ENCODE data around the gene MLIP. TPM values are rescaled to one million over a fixed set of nuclear protein-coding genes. Genes with fewer than 3 reads are reported as not detected.

The MLIP gene
- total RNA-seq, 2 experiments from 2014 or later = not detected

DNA sequence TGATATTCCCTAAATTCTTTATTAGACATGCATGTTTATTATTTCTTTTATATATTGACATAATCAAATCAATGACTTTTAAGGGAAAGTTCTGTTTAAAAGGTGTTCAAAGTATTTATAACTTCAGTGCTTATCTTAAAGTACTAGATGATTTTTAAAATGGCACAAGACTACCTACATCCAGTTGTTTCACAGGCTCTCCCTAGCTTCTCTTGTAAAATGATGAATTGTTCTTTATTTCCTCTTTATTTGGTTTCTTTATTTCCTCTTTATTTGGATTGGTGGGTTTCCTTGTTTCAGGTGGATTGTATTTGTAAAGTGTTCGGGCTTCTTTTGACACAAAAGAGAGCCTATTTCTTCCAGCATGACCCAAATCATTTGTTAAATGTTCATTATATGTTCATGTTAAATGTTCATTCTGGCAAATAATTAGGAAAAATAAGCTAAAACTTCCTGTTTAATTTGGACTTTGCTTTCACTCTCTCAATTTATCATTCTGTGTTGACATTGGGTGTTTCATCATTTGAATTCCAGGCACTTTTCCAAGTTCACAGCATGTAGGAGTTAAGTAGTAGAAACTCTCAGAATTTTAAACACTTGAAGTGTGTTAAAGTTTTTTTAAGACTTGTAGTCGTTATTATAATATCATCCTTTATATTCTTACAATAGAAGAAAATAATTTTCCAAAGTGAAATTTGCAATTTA lies 24.6 kb downstream of the MLIP start:
- Mint-ChIP-seq H3K4me1 (no peaks in the 10 kb centered on the region), H3K27me3 (no peaks in the 10 kb centered on the region), H3K9me3 (no peaks in the 10 kb centered on the region), H3K36me3 (ENCODE audit: low read depth) (no peaks in the 10 kb centered on the region), H3K27ac (no peak overlapping the region), H3K4me3 (no peak overlapping the region)
- POLR2A ChIA-PET = no interaction called here
- DNase-seq = no peak
- CTCF ChIA-PET = no interaction called here

- no peak for DNase-seq
- ChIA-PET CTCF (no interaction called here), POLR2A (no interaction called here)
- Mint-ChIP-seq H3K36me3 (ENCODE audit: low read depth) (no peaks in the 10 kb centered on the region), H3K4me1 (no peaks in the 10 kb centered on the region), H3K27ac (no peak overlapping the region), H3K4me3 (no peak overlapping the region), H3K9me3 (no peaks in the 10 kb centered on the region), H3K27me3 (no peaks in the 10 kb centered on the region)
These were observed 27.6 kb downstream of the MLIP start for GRCh38 chr6:54138795-54139194.

DNA sequence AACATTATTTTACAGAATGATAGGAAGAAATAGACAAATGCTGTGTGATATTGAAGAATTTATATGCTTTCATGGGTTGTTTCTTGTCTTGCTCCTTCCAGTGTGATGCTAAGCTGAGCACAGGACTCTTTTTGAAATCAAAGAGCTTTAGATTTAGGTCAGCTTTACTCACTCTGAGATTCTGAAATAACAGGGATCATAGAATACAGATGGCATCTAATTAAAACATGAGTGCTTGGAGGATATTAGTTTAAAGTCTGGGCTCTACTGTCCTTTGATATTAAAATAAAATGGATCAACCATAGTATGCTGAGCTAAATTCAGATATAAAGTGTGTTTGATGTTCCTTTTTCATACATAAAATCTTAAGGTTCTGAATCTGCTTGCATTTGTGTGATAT lies 29.6 kb downstream of the MLIP start:
- ChIA-PET POLR2A (no interaction called here), CTCF (no interaction called here)
- H3K27me3 Mint-ChIP-seq = no peaks in the 10 kb centered on the region
- no peaks in the 10 kb centered on the region for H3K9me3 Mint-ChIP-seq
- H3K4me1 Mint-ChIP-seq = no peaks in the 10 kb centered on the region
- no peak overlapping the region for H3K4me3 Mint-ChIP-seq
- no peak overlapping the region for H3K27ac Mint-ChIP-seq
- DNase-seq = no peak
- H3K36me3 Mint-ChIP-seq (ENCODE audit: low read depth) = no peaks in the 10 kb centered on the region

- CTCF ChIA-PET = no interaction called here
- H3K4me3 Mint-ChIP-seq = no peak overlapping the region
- POLR2A ChIA-PET = no interaction called here
- DNase-seq = no peak
- H3K4me1 Mint-ChIP-seq = no peaks in the 10 kb centered on the region
- H3K9me3 Mint-ChIP-seq = no peaks in the 10 kb centered on the region
- H3K27ac Mint-ChIP-seq = no peak overlapping the region
- no peaks in the 10 kb centered on the region for H3K27me3 Mint-ChIP-seq
- H3K36me3 Mint-ChIP-seq (ENCODE audit: low read depth) = no peaks in the 10 kb centered on the region
These were observed 31.8 kb downstream of the MLIP start for GRCh38 chr6:54142889-54143519.

GRCh38 chr6:54151861-54152260 lies 40.6 kb downstream of the MLIP start:
- Mint-ChIP-seq H3K4me1 (no peaks in the 10 kb centered on the region), H3K27ac (no peak overlapping the region), H3K4me3 (no peak overlapping the region), H3K36me3 (ENCODE audit: low read depth) (no peaks in the 10 kb centered on the region), H3K9me3 (no peaks in the 10 kb centered on the region), H3K27me3 (no peaks in the 10 kb centered on the region)
- ChIA-PET POLR2A (no interaction called here), CTCF (no interaction called here)
- DNase-seq = no peak

DNA sequence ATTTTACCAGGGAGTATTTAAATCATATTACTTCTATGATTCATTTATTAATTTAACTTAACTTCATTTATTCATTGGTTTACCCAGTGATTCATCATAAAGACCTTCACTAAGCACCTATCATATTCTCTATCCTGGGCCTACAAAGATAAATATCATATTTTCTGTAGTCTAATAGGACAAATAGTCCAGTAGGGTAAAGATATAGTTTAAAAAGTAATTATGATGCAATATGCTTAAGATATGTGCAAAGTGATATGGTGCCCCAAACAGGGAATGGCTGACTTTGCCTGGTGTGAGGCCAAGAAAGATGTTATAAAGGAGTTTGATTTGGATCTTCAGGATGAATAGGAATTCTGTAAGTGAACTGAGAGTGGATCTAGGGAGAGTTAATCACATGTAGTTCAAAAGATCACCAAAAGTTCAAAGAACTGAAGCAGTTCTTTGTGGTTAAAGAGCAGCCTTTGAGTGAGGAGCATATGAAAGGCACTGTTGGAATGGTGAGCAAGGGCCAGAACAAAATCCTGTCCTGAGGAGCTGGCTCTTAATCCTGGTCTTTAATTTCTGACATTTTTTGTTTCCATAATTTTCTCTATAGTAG lies 45.5 kb downstream of the MLIP start:
- DNase-seq = no peak
- H3K4me1 Mint-ChIP-seq = no peaks in the 10 kb centered on the region
- no peaks in the 10 kb centered on the region for H3K27me3 Mint-ChIP-seq
- CTCF ChIA-PET = no interaction called here
- no peak overlapping the region for H3K27ac Mint-ChIP-seq
- POLR2A ChIA-PET = no interaction called here
- no peaks in the 10 kb centered on the region for H3K9me3 Mint-ChIP-seq
- no peaks in the 10 kb centered on the region for H3K36me3 Mint-ChIP-seq (ENCODE audit: low read depth)
- H3K4me3 Mint-ChIP-seq = no peak overlapping the region

GRCh38 chr6:54157405-54157804 lies 46.2 kb downstream of the MLIP start:
- DNase-seq = no peak
- Mint-ChIP-seq H3K27ac (no peak overlapping the region), H3K9me3 (no peaks in the 10 kb centered on the region), H3K27me3 (no peaks in the 10 kb centered on the region), H3K4me3 (no peak overlapping the region), H3K4me1 (no peaks in the 10 kb centered on the region), H3K36me3 (ENCODE audit: low read depth) (no peaks in the 10 kb centered on the region)
- ChIA-PET POLR2A (no interaction called here), CTCF (no interaction called here)

- no peaks in the 10 kb centered on the region for H3K9me3 Mint-ChIP-seq
- DNase-seq = no peak
- no peak overlapping the region for H3K27ac Mint-ChIP-seq
- no peaks in the 10 kb centered on the region for H3K4me1 Mint-ChIP-seq
- H3K36me3 Mint-ChIP-seq (ENCODE audit: low read depth) = no peaks in the 10 kb centered on the region
- no peak overlapping the region for H3K4me3 Mint-ChIP-seq
- ChIA-PET POLR2A (no interaction called here), CTCF (no interaction called here)
- no peaks in the 10 kb centered on the region for H3K27me3 Mint-ChIP-seq
These were observed 61.8 kb downstream of the MLIP start for GRCh38 chr6:54173089-54173488.

DNA sequence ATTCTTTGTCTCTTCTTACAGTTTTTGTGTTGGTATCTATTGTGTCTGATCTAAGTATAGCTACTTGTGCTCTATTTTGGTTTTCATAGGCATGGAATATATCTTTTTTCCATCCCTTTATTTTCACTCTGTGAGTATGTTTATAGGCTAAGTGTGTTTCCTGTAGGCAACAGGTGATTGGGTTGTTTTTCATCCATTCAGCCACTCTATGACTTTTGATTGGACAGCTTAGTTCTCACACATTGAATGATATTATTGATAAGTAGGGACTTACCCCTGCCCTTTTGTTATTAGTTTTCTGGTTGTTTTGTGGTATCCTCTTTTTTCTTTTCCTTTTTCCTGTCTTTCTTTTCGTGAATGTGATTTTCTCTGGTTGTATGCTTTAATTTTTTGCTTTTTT lies 67.9 kb downstream of the MLIP start:
- no peak overlapping the region for H3K27ac Mint-ChIP-seq
- ChIA-PET CTCF (no interaction called here), POLR2A (no interaction called here)
- no peaks in the 10 kb centered on the region for H3K4me1 Mint-ChIP-seq
- H3K36me3 Mint-ChIP-seq (ENCODE audit: low read depth) = no peaks in the 10 kb centered on the region
- no peak overlapping the region for H3K4me3 Mint-ChIP-seq
- DNase-seq = no peak
- no peaks in the 10 kb centered on the region for H3K27me3 Mint-ChIP-seq
- no peaks in the 10 kb centered on the region for H3K9me3 Mint-ChIP-seq

- H3K27ac Mint-ChIP-seq = no peak overlapping the region
- no peak overlapping the region for H3K4me3 Mint-ChIP-seq
- no peaks in the 10 kb centered on the region for H3K36me3 Mint-ChIP-seq (ENCODE audit: low read depth)
- H3K9me3 Mint-ChIP-seq = no peaks in the 10 kb centered on the region
- ChIA-PET POLR2A (no interaction called here), CTCF (no interaction called here)
- no peaks in the 10 kb centered on the region for H3K4me1 Mint-ChIP-seq
- DNase-seq = no peak
- H3K27me3 Mint-ChIP-seq = no peaks in the 10 kb centered on the region
These were observed 72.4 kb downstream of the MLIP start for GRCh38 chr6:54183616-54184015.

- H3K27ac Mint-ChIP-seq = no peak overlapping the region
- H3K4me3 Mint-ChIP-seq = no peak overlapping the region
- DNase-seq = no peak
- ChIA-PET POLR2A (no interaction called here), CTCF (no interaction called here)
- H3K36me3 Mint-ChIP-seq (ENCODE audit: low read depth) = no peaks in the 10 kb centered on the region
- no peaks in the 10 kb centered on the region for H3K27me3 Mint-ChIP-seq
- H3K9me3 Mint-ChIP-seq = no peaks in the 10 kb centered on the region
- no peaks in the 10 kb centered on the region for H3K4me1 Mint-ChIP-seq
These were observed 74.6 kb downstream of the MLIP start for GRCh38 chr6:54185885-54186284.

DNA sequence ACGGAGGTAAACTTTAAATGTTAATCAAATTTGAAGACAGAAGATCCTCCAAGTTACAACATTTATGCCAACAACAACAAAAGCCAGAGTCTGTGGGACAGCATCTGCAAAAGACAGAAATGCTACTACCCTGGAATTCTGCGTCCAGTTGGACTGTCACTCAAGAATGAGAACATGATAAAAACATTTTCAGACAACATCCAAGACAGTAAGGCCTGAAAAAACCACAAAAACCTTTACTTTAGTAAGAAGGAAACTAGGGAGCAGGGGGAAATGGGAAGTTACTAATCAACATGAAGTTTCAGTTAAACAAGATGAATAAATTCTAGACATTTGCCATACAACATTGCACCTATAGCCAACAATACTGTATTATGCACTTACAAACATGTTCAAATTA lies 77.6 kb downstream of the MLIP start:
- H3K36me3 Mint-ChIP-seq (ENCODE audit: low read depth) = no peaks in the 10 kb centered on the region
- ChIA-PET CTCF (no interaction called here), POLR2A (no interaction called here)
- no peak overlapping the region for H3K4me3 Mint-ChIP-seq
- no peaks in the 10 kb centered on the region for H3K9me3 Mint-ChIP-seq
- no peaks in the 10 kb centered on the region for H3K4me1 Mint-ChIP-seq
- H3K27me3 Mint-ChIP-seq = no peaks in the 10 kb centered on the region
- no peak overlapping the region for H3K27ac Mint-ChIP-seq
- DNase-seq = no peak

DNA sequence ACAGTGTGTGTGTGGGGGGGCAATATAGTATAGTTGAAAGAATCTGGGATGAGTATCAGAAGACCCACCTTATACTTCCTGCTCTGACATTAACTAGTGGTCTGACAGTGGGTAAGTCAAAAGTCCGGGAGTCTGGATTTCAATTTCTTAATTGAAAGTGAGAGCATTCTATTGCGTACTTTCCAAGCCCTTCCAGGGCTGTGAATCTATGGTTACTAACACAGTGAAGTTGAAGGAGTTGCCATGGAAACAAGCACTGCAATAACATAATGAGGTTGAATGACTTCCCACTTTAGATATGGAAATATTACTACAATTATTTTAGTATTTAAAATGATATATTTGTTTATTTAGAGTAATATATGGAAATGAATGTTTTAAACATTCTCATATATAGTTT lies 80.2 kb downstream of the MLIP start:
- Mint-ChIP-seq H3K4me1 (no peaks in the 10 kb centered on the region), H3K27me3 (no peaks in the 10 kb centered on the region), H3K36me3 (ENCODE audit: low read depth) (no peaks in the 10 kb centered on the region), H3K27ac (no peak overlapping the region), H3K4me3 (no peak overlapping the region), H3K9me3 (no peaks in the 10 kb centered on the region)
- ChIA-PET CTCF (no interaction called here), POLR2A (no interaction called here)
- no peak for DNase-seq

DNA sequence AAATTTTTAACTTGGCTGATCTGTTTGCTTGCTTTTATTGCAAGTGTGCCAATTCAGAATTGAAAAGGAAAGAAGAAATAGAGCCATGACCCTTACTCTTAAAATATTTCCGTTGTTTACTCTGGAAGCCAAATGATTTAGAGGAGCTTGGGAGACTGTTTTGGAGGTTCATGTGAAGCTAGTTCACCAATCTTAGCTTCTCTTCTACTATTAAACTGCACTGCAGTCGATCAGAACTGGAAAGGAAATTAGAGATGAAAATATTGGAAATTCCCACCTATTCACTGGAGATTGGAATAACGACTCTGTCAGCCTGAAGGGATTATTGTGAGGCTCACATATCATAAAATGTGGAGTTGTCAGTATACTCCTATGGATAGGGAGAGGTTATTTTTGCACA lies 81.8 kb downstream of the MLIP start:
- no peaks in the 10 kb centered on the region for H3K4me1 Mint-ChIP-seq
- H3K4me3 Mint-ChIP-seq = no peak overlapping the region
- no peaks in the 10 kb centered on the region for H3K36me3 Mint-ChIP-seq (ENCODE audit: low read depth)
- ChIA-PET CTCF (no interaction called here), POLR2A (no interaction called here)
- H3K27me3 Mint-ChIP-seq = no peaks in the 10 kb centered on the region
- H3K9me3 Mint-ChIP-seq = no peaks in the 10 kb centered on the region
- DNase-seq = no peak
- no peak overlapping the region for H3K27ac Mint-ChIP-seq
